OCI-LY3 (cell line): ENCODE results near the gene ZNF57.

ENCODE experiments used
- CTCF ChIP-seq: fragments of 200-600, 300-600 bp; sonication (generic); IDR thresholded peaks from 2 replicates; pipeline ENCODE4 v1.5.1; 2014; ENCODE audit warnings: antibody characterized with exemption, low read length, low read depth
- EZH2phosphoT487 ChIP-seq: fragments of 200-600 bp; shearing (Covaris generic); IDR thresholded peaks from 2 replicates; pipeline ENCODE4 v1.6.1; 2018; ENCODE audit warnings: antibody characterized with exemption, mixed run types, low read depth

- TF ChIP-seq CTCF (no peak), EZH2phosphoT487 (no peak)
Observed at GRCh38 chr19:2917275-2918184, 16.8 kb downstream of the ZNF57 start.
